Endothelial cell of umbilical vein (primary cell): ENCODE data around the gene UPF2. TPM values are rescaled to one million over a fixed set of nuclear protein-coding genes. Genes with fewer than 3 reads are reported as not detected.

Experiments
- BruUV-seq: library from RNA; stranded (reverse); fragments of 400-500 nt; replicated peaks from 2 replicates; lab custom pipeline; 2021; lab: Mats Ljungman, UMichigan
- CTCF ChIA-PET: fragments of 300-600, 350-600 bp; sonication (Branson Sonifier 250); formaldehyde crosslinking; loops from one replicate; lab custom pipeline; 2021; ENCODE audit warnings: antibody characterized with exemption, inconsistent platforms; lab: Charles Lee
- POLR2A ChIA-PET: fragments of 300-600, 350-600 bp; sonication (Branson Sonifier 250); formaldehyde crosslinking; loops from one replicate; lab custom pipeline; 2021; ENCODE audit warnings: antibody characterized with exemption, inconsistent platforms; lab: Charles Lee
- DNase-seq: peaks from one replicate; pipeline ENCODE4 v3.0.0-alpha.2; 2011; ENCODE audit warnings: low read depth, low spot score
- FAIRE-seq: peaks from 2 replicates; lab custom pipeline; 2011; peaks lifted over from hg19 to GRCh38; lab: Jason Lieb, UNC
- H2AFZ ChIP-seq: 2 replicates; pipeline ENCODE4 v1.6.0; 2012; ENCODE audit warnings: low read depth, low read length, control low read depth, inconsistent platforms
- H3K27ac ChIP-seq: 2 replicates; pipeline ENCODE4 v1.5.1; 2011; ENCODE audit warnings: low read depth, mild to moderate bottlenecking, control low read depth, low read length, moderate library complexity; ENCODE audit not compliant: insufficient read depth
- H3K27me3 ChIP-seq, 2 experiments: 2 replicates each; pipeline versions ENCODE4 v1.6.0 to v1.6.1; 2011; ENCODE audit warnings: low read length in 2 of 2, mixed read lengths in 1 of 2; ENCODE audit not compliant: control insufficient read depth in 2 of 2, insufficient read depth in 2 of 2
- H3K36me3 ChIP-seq, 2 experiments: 2 replicates in 1 of 2; 3 replicates in 1 of 2; pipeline ENCODE4 v1.5.1; 2011; ENCODE audit warnings: low read length in 2 of 2, mild to moderate bottlenecking in 1 of 2, moderate library complexity in 1 of 2; ENCODE audit not compliant: control insufficient read depth in 2 of 2, insufficient read depth in 2 of 2; ENCODE audit errors: extremely low read depth in 1 of 2
- H3K4me1 ChIP-seq: 3 replicates; pipeline ENCODE4 v1.5.1; 2011; ENCODE audit warnings: mild to moderate bottlenecking, low read length; ENCODE audit not compliant: control insufficient read depth, insufficient read depth; ENCODE audit errors: extremely low read depth
- H3K4me2 ChIP-seq: 2 replicates; pipeline ENCODE4 v1.6.1; 2011; ENCODE audit warnings: low read length, control low read depth, mixed read lengths; ENCODE audit not compliant: insufficient read depth
- H3K4me3 ChIP-seq, 3 experiments: fragments of 200-600 bp in 1 of 3; sonication (generic), shearing (Covaris generic) in 1 of 3; replicated peaks in 1 of 3; 2 replicates each; pipeline ENCODE4 v1.5.1; 2011 to 2016; ENCODE audit warnings: control low read depth in 3 of 3, low read length in 3 of 3, mild to moderate bottlenecking in 2 of 3, inconsistent platforms in 1 of 3, low read depth in 1 of 3, moderate library complexity in 1 of 3; ENCODE audit not compliant: insufficient read depth in 1 of 3
- H3K79me2 ChIP-seq: 2 replicates; pipeline ENCODE4 v1.6.0; 2012; ENCODE audit warnings: low read length, inconsistent platforms; ENCODE audit not compliant: control insufficient read depth, insufficient read depth
- H3K9ac ChIP-seq: replicated peaks from 2 replicates; pipeline ENCODE3; 2011; ENCODE audit warnings: low read length, control low read depth; ENCODE audit not compliant: insufficient read depth; ENCODE audit errors: extremely low read depth
- H3K9me1 ChIP-seq: replicated peaks from 3 replicates; pipeline ENCODE4 v1.6.0; 2011; ENCODE audit warnings: mild to moderate bottlenecking, low read length; ENCODE audit not compliant: control insufficient read depth, insufficient read depth; ENCODE audit errors: extremely low read depth
- H3K9me3 ChIP-seq: replicated peaks from 2 replicates; pipeline ENCODE4 v1.5.1; 2012; ENCODE audit warnings: low read length, inconsistent platforms; ENCODE audit not compliant: control insufficient read depth, insufficient read depth
- H4K20me1 ChIP-seq: replicated peaks from 2 replicates; pipeline ENCODE3; 2011; ENCODE audit warnings: mild to moderate bottlenecking, low read length; ENCODE audit not compliant: control insufficient read depth, insufficient read depth; ENCODE audit errors: extremely low read depth
- CTCF ChIP-seq, 2 donors: IDR thresholded peaks; 1 replicate in 1 of 2; 2 replicates in 1 of 2; pipeline ENCODE4 v1.5.1; 2011; ENCODE audit warnings: low read length in 2 of 2, mild to moderate bottlenecking in 2 of 2, moderate library complexity in 2 of 2, control low read depth in 1 of 2, inconsistent platforms in 1 of 2, low read depth in 1 of 2; ENCODE audit not compliant: insufficient read depth in 1 of 2; ENCODE audit errors: extremely low read depth in 1 of 2
- EZH2 ChIP-seq: IDR thresholded peaks from 2 replicates; pipeline ENCODE4 v1.6.1; 2012; ENCODE audit warnings: borderline replicate concordance, low read depth, mild to moderate bottlenecking, moderate library complexity, low read length, inconsistent platforms; ENCODE audit not compliant: severe bottlenecking
- FOS ChIP-seq: IDR thresholded peaks from 2 replicates; pipeline ENCODE4 v1.6.1; 2011; ENCODE audit warnings: mild to moderate bottlenecking, low read length, moderate library complexity, borderline replicate concordance; ENCODE audit not compliant: insufficient read depth
- GATA2 ChIP-seq: IDR thresholded peaks from 2 replicates; pipeline ENCODE4 v1.7.0; 2011; ENCODE audit warnings: low read depth, mild to moderate bottlenecking, moderate library complexity, mixed read lengths, low read length; ENCODE audit not compliant: insufficient read length, insufficient read depth
- JUN ChIP-seq: IDR thresholded peaks from 2 replicates; pipeline ENCODE4 v1.6.1; 2011; ENCODE audit warnings: borderline replicate concordance, low read depth; ENCODE audit not compliant: insufficient read length, insufficient read depth
- MAX ChIP-seq: IDR thresholded peaks from 2 replicates; pipeline ENCODE4 v1.6.1; 2011; ENCODE audit not compliant: insufficient read depth, insufficient read length
- MYC ChIP-seq: IDR thresholded peaks from one replicate; pipeline ENCODE4 v1.6.1; 2011; ENCODE audit warnings: mild to moderate bottlenecking, low read depth, low read length
- POLR2A ChIP-seq: IDR thresholded peaks from 2 replicates; pipeline ENCODE4 v1.6.1; 2012; ENCODE audit warnings: low read depth, mild to moderate bottlenecking, control low read depth, low read length
- POLR2AphosphoS5 ChIP-seq: IDR thresholded peaks from 2 replicates; pipeline ENCODE4 v1.6.1; 2012; ENCODE audit warnings: low read depth, mild to moderate bottlenecking, control low read depth, low read length, moderate library complexity; ENCODE audit not compliant: insufficient read depth
- dilution Hi-C: fragments of 300-500 bp; cut with MboI; formaldehyde crosslinking; loops from one replicate; pipeline ENCODE4 v1.15.0; 2019; ENCODE audit warnings: low sequenced_read_pairs; ENCODE audit not compliant: extremely low pct_ligation_motif_present
- intact Hi-C: fragments of 100-400 bp; cut with micrococcal nuclease; formaldehyde crosslinking; loops from one replicate; pipeline ENCODE4 v1.10.0; 2022
- polyA plus RNA-seq, 4 experiments: library from polyadenylated mRNA; depleted of rRNA in 3 of 4; stranded (reverse) in 3 of 4; unstranded in 1 of 4; fragments of >200 nt; gene quantifications; 2 replicates each; pipeline versions ENCODE4 v1.2.1 to v1.2.3, GENCODE V29; 2011 to 2012; ENCODE audit warnings: missing spikeins in 1 of 4
- total RNA-seq: library from RNA; stranded (reverse); gene quantifications from 2 replicates; pipeline ENCODE4 v1.2.3, GENCODE V29; 2021

UPF2 gene
- total and polyA plus RNA-seq, 2 donors (not counting 3 experiments of a cell fraction or from before 2014, with no cell fraction given) = 4.8 to 27.7 TPM

- intact Hi-C loops = no loop called here
- FAIRE-seq (no peak), DNase-seq (no peak)
- no peaks in the 10 kb centered on the region for H3K9me1 ChIP-seq
- H3K79me2 ChIP-seq = no peaks in the 10 kb centered on the region
- TF ChIP-seq MAX = no peak
- no peak for TF ChIP-seq EZH2
- TF ChIP-seq POLR2AphosphoS5 = no peak
- TF ChIP-seq CTCF (IDR thresholded peaks at IDR 0.05; ENCODE audit: extremely low read depth in 1 of 2, insufficient read depth in 1 of 2, low read depth in 1 of 2, low read length in 2 of 2) = no peak
- no peak for TF ChIP-seq GATA2
- no peak for TF ChIP-seq JUN
- no peak for TF ChIP-seq POLR2A
- TF ChIP-seq MYC = no peak
- no peak for TF ChIP-seq FOS
- dilution Hi-C loops = no loop called here
- no peaks in the 10 kb centered on the region for H3K9me3 ChIP-seq
- H3K4me2 ChIP-seq = no peak overlapping the region
- peaks cover 0 to 7% of the 10 kb centered on the region in 2 experiments for H3K36me3 ChIP-seq
- ChIA-PET POLR2A (no interaction called here), CTCF (interaction anchor here (0.8 kb wide), 1 partner anchor 168 kb away, joined by 3 read pairs; no protein-coding TSS in a partner anchor)
- no peak overlapping the region for H3K9ac ChIP-seq
- H3K4me1 ChIP-seq = no peaks in the 10 kb centered on the region
- no TSS peak for BruUV-seq
- H3K4me3 ChIP-seq = no peak overlapping the region
- H3K27me3 ChIP-seq = no peaks in the 10 kb centered on the region
- H4K20me1 ChIP-seq = no peaks in the 10 kb centered on the region
- H3K27ac ChIP-seq = no peak overlapping the region
- no peak overlapping the region for H2AFZ ChIP-seq
Observed at GRCh38 chr10:11950325-11951018, 92.1 kb downstream of the UPF2 start.
